ENCODE data around the gene SGK2.
"Not testable (repeated sequence)": the region's sequence is repeated elsewhere in the genome, so short reads cannot be mapped to it uniquely, and the experiment has no call there.

- TF ChIP-seq CTCF, EZH2, EZH2phosphoT487 (IDR thresholded peaks at IDR 0.05): not testable (repeated sequence)
Observed at GRCh38 chr20:43601960-43602359, 43.1 kb downstream of the SGK2 start.
